Body of pancreas (tissue), 4 donors: ENCODE data around the gene ECEL1. TPM values are rescaled to one million over a fixed set of nuclear protein-coding genes. Genes with fewer than 3 reads are reported as not detected.
"Not testable (repeated sequence)": the region's sequence is repeated elsewhere in the genome, so short reads cannot be mapped to it uniquely, and the experiment has no call there.

ENCODE experiments used
- ATAC-seq: fragments of 150-250 bp; one replicate; pipeline ENCODE4 v1.9.1; 2016
- DNase-seq, 4 donors: peaks; one replicate each; pipeline ENCODE4 v3.0.0-alpha.2; 2019
- H3K27ac ChIP-seq, 4 donors: fragments of 200-600 bp; sonication (generic); 1 replicate in 3 of 4; 2 replicates in 1 of 4; pipeline versions ENCODE4 v1.5.1 to v1.6.1; 2016 to 2019; ENCODE audit warnings: mild to moderate bottlenecking in 1 of 4, mixed read lengths in 1 of 4, moderate library complexity in 1 of 4
- H3K27me3 ChIP-seq, 2 donors: fragments of 200-600 bp; sonication (generic); one replicate each; pipeline ENCODE4 v1.6.0; 2016; ENCODE audit warnings: mild to moderate bottlenecking in 1 of 2
- H3K36me3 ChIP-seq, 2 donors: fragments of 200-600 bp; sonication (generic); replicated peaks in 1 of 2; 2 replicates each; pipeline ENCODE4 v1.5.1; 2016; ENCODE audit warnings: low read depth in 2 of 2; ENCODE audit not compliant: insufficient read depth in 1 of 2
- H3K4me1 ChIP-seq: fragments of 200-600 bp; sonication (generic); one replicate; pipeline ENCODE4 v1.6.0; 2016
- H3K4me3 ChIP-seq, 2 donors: fragments of 200-600 bp; sonication (generic); 1 replicate in 1 of 2; 2 replicates in 1 of 2; pipeline ENCODE4 v1.5.1; 2016 to 2019
- H3K9me3 ChIP-seq, 3 donors: fragments of 200-600 bp; sonication (generic); 1 replicate in 2 of 3; 2 replicates in 1 of 3; pipeline ENCODE4 v1.5.1; 2016
- CTCF ChIP-seq, 7 experiments: fragments of 450-650 bp in 4 of 7; fragments of 200-600 bp in 3 of 7; sonication (generic) in 3 of 7; IDR thresholded peaks; one replicate each; pipeline ENCODE4 v1.5.1; 2016 to 2019; ENCODE audit warnings: antibody characterized with exemption in 7 of 7
- POLR2A ChIP-seq, 3 donors: fragments of 450-650 bp; IDR thresholded peaks; one replicate each; pipeline ENCODE4 v1.6.1; 2016; ENCODE audit warnings: antibody characterized with exemption in 3 of 3, mild to moderate bottlenecking in 2 of 3
- WGBS, 2 donors: methylation state at CpG; one replicate each; pipeline ENCODE4 v1.1.5; 2017; 5-methylcytosine and 5-hydroxymethylcytosine counted together
- intact Hi-C: fragments of 100-400 bp; cut with DNase I; formaldehyde crosslinking; loops from one replicate; pipeline ENCODE4 v1.15.1; 2023
- total RNA-seq, 2 donors: library from RNA; depleted of rRNA; stranded (reverse); fragments of >200 nt; gene quantifications; one replicate each; pipeline ENCODE4 v1.1.0, GENCODE V29; 2016

ECEL1 gene
- total RNA-seq, 2 donors from 2014 or later, result 0.26 TPM; not detected in 1

DNA sequence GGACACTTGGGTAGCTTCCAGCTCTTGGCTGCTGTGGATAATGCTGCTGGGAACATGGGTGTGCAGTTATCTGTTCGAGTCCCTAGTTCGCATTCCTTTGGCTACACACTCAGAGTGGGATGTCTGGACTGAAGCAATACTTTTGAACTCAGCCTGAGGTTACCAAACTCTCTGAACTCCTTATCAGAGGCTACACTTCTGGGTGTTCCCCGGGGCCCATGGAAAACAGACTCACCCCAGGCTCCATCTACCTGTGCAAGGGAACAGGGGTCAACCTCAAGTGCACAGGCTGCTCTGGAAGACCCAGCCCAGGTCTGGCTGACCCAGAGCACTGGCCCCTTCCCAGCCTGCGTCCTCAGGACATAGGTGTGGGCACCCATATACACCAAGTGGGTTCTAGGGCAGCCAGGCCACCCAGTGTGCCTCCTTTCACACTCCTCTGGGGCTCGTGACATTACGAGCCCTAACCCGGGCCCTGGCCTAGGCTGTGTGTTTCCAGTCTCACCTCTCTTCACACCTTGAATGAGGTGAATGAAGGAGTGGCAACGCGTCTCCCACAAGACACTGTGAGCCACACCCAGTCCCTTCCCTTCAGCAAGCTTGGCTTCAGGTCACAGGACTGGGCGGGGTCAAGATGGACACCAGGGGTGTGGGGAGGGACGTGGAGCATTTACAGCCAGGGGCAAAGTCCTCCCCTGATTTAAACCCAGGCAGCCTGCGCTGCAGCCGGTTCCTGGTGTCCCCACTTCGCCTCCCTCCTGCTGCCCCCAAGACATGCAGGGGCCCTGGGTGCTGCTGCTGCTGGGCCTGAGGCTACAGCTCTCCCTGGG, 32.0 kb downstream of the ECEL1 start, which contains the start of gene ALPI:
TSS of gene ALPI (plus strand) at position 728 of the 830 bp plus-strand sequence. CDS start at position 775, 47 bp downstream.
- no peaks in the 10 kb centered on the region for H3K4me1 ChIP-seq
- no peak within 1 kb of the TSS for H3K27ac ChIP-seq
- intact Hi-C loops, result no loop called here
- ATAC-seq, result no peak
- H3K4me3 ChIP-seq, result no peak within 1 kb of the TSS
- no peak for TF ChIP-seq CTCF (IDR thresholded peaks at IDR 0.05)
- TF ChIP-seq POLR2A (IDR thresholded peaks at IDR 0.05), result no peak
- WGBS, 2 donors, result 81% methylated on average over 9 to 14 of the region's 14 CpGs
- no peak for DNase-seq
- H3K27me3 ChIP-seq, result peaks cover 0 to 5% of the 10 kb centered on the region in 2 donors
- no peaks in the 10 kb centered on the region for H3K36me3 ChIP-seq
- no peaks in the 10 kb centered on the region for H3K9me3 ChIP-seq

- peaks cover 0 to 5% of the 10 kb centered on the region in 2 donors for H3K27me3 ChIP-seq
- intact Hi-C loops, result no loop called here
- H3K27ac ChIP-seq, result no peak overlapping the region
- H3K36me3 ChIP-seq, result no peaks in the 10 kb centered on the region
- ATAC-seq (no peak), DNase-seq (no peak)
- no peak for TF ChIP-seq CTCF (IDR thresholded peaks at IDR 0.05)
- no peak for TF ChIP-seq POLR2A (IDR thresholded peaks at IDR 0.05)
- H3K4me3 ChIP-seq, result no peak overlapping the region
- WGBS, 2 donors, result 70 to 74% methylated on average over 9 of the region's 9 CpGs
- H3K9me3 ChIP-seq, result no peaks in the 10 kb centered on the region
- no peaks in the 10 kb centered on the region for H3K4me1 ChIP-seq
Measured at GRCh38 chr2:232454630-232455029, 33.0 kb downstream of the ECEL1 start.

- H3K4me1 ChIP-seq, H3K27me3 ChIP-seq, intact Hi-C loops, ATAC-seq, H3K4me3 ChIP-seq, H3K36me3 ChIP-seq, H3K27ac ChIP-seq, DNase-seq, H3K9me3 ChIP-seq: not testable (repeated sequence)
- 66 to 79% methylated on average over 3 of the region's 3 CpGs for WGBS, 2 donors
Measured at GRCh38 chr2:232451645-232452044, 36.0 kb downstream of the ECEL1 start.

GRCh38 chr2:232449964-232450363, 37.7 kb downstream of the ECEL1 start:
- intact Hi-C loops, result loop anchor here (5.0 to 10.0 kb wide), 2 partner anchors 72 to 545 kb away; partner anchors contain the start of gene PRSS56
- TF ChIP-seq CTCF (IDR thresholded peaks at IDR 0.05) (no peak), POLR2A (IDR thresholded peaks at IDR 0.05) (no peak)
- ATAC-seq, result no peak

GRCh38 chr2:232448304-232448690, 39.3 kb downstream of the ECEL1 start:
- Histone ChIP-seq H3K27me3 (no peaks in the 10 kb centered on the region), H3K27ac (no peak overlapping the region), H3K4me1 (peaks cover 4% of the 10 kb centered on the region), H3K9me3 (no peaks in the 10 kb centered on the region), H3K36me3 (no peaks in the 10 kb centered on the region), H3K4me3 (no peak overlapping the region)
- ATAC-seq (no peak), DNase-seq (no peak)
- intact Hi-C loops, result loop anchor here (5.0 to 10.0 kb wide), 2 partner anchors 74 to 543 kb away; partner anchors contain the start of gene PRSS56
- 66 to 73% methylated on average over 7 to 10 of the region's 10 CpGs for WGBS, 2 donors
- TF ChIP-seq CTCF (IDR thresholded peaks at IDR 0.05) (no peak), POLR2A (IDR thresholded peaks at IDR 0.05) (no peak)

More at GRCh38 chr2:232449964-232450363, 37.7 kb downstream of the ECEL1 start:
- H3K4me1 ChIP-seq, result no peaks in the 10 kb centered on the region
- H3K27me3 ChIP-seq, result no peaks in the 10 kb centered on the region
- H3K9me3 ChIP-seq, result no peaks in the 10 kb centered on the region
- DNase-seq, result no peak
- no peak overlapping the region for H3K4me3 ChIP-seq
- H3K27ac ChIP-seq, result no peak overlapping the region
- 66 to 72% methylated on average over 12 of the region's 12 CpGs for WGBS, 2 donors
- no peaks in the 10 kb centered on the region for H3K36me3 ChIP-seq
